PC-3 (cell line): ENCODE results near the gene ACY1. TPM values are rescaled to one million over a fixed set of nuclear protein-coding genes. Genes with fewer than 3 reads are reported as not detected.

Experiments used
- ATAC-seq: fragments of 200-7000 bp; cut with Tn5 transposase; 2 replicates; pipeline ENCODE4 v1.9.1; 2020; ENCODE audit warnings: mild to moderate bottlenecking, moderate library complexity
- BruUV-seq: library from RNA; stranded (reverse); fragments of 400-500 nt; replicated peaks from 2 replicates; lab custom pipeline; 2021; lab: Mats Ljungman, UMichigan
- CTCF ChIA-PET: fragments of 300-600 bp; sonication (Branson Sonifier 250); formaldehyde crosslinking; loops from one replicate; lab custom pipeline; 2022; ENCODE audit warnings: antibody characterized with exemption; lab: Charles Lee
- POLR2A ChIA-PET: fragments of 300-600 bp; sonication (Branson Sonifier 250); formaldehyde crosslinking; loops from one replicate; lab custom pipeline; 2022; ENCODE audit warnings: antibody characterized with exemption; ENCODE audit not compliant: unreplicated experiment; lab: Charles Lee
- DNase-seq: peaks from one replicate; pipeline ENCODE4 v3.0.0-alpha.2; 2015
- H2AFZ ChIP-seq: fragments of 300-600 bp; sonication (generic); 2 replicates; pipeline ENCODE4 v1.6.0; 2016; ENCODE audit warnings: antibody characterized with exemption, low read length
- H3F3A ChIP-seq: fragments of 300-600 bp; sonication (generic); one replicate; pipeline ENCODE4 v1.6.0; 2017; ENCODE audit warnings: antibody characterized with exemption, low read length, control low read depth, mild to moderate bottlenecking; ENCODE audit not compliant: unreplicated experiment
- H3K27ac ChIP-seq: fragments of 300-600 bp; sonication (generic); 2 replicates; pipeline ENCODE4 v1.5.1; 2016; ENCODE audit warnings: mild to moderate bottlenecking, low read length
- H3K27me3 ChIP-seq: fragments of 300-600 bp; sonication (generic); 2 replicates; pipeline ENCODE4 v1.6.1; 2016; ENCODE audit warnings: low read length, mixed read lengths
- H3K36me3 ChIP-seq: fragments of 300-600 bp; sonication (generic); 2 replicates; pipeline ENCODE4 v1.6.1; 2016; ENCODE audit warnings: low read depth, mixed run types, low read length, mixed read lengths
- H3K4me1 ChIP-seq: fragments of 300-600 bp; sonication (generic); 2 replicates; pipeline ENCODE4 v1.5.1; 2016; ENCODE audit warnings: low read length; ENCODE audit not compliant: insufficient read depth
- H3K4me2 ChIP-seq: fragments of 300-600 bp; sonication (generic); 2 replicates; pipeline ENCODE4 v1.6.0; 2016; ENCODE audit warnings: low read length
- H3K4me3 ChIP-seq: fragments of 300-600 bp; sonication (generic); 2 replicates; pipeline ENCODE4 v1.5.1; 2016; ENCODE audit warnings: mild to moderate bottlenecking, low read length, mixed read lengths
- H3K79me2 ChIP-seq: fragments of 300-600 bp; sonication (generic); 2 replicates; pipeline ENCODE4 v1.6.1; 2017; ENCODE audit warnings: low read length, mixed read lengths
- H3K9ac ChIP-seq: fragments of 300-600 bp; sonication (generic); 2 replicates; pipeline ENCODE4 v1.6.0; 2016; ENCODE audit warnings: mild to moderate bottlenecking, low read length
- H3K9me2 ChIP-seq: fragments of 300-600 bp; sonication (generic); replicated peaks from 2 replicates; pipeline ENCODE4 v1.6.1; 2016; ENCODE audit warnings: mixed run types, low read length, mixed read lengths
- H3K9me3 ChIP-seq: fragments of 300-600 bp; sonication (generic); 2 replicates; pipeline ENCODE4 v1.6.1; 2016; ENCODE audit warnings: low read length, mixed read lengths
- H4K20me1 ChIP-seq: fragments of 300-600 bp; sonication (generic); 2 replicates; pipeline ENCODE4 v1.6.1; 2016; ENCODE audit warnings: low read length, mixed read lengths
- CTCF ChIP-seq: fragments of 300-600 bp; sonication (generic); conservative IDR thresholded peaks from 2 replicates; pipeline ENCODE4 v1.5.1; 2017; ENCODE audit warnings: antibody characterized with exemption, low read depth, mild to moderate bottlenecking, low read length
- EZH2 ChIP-seq: fragments of 300-600 bp; sonication (generic); IDR thresholded peaks from one replicate; pipeline ENCODE4 v1.6.1; 2017; ENCODE audit warnings: antibody characterized with exemption, mild to moderate bottlenecking, low read length; ENCODE audit not compliant: unreplicated experiment
- EZH2phosphoT487 ChIP-seq: fragments of 300-600 bp; sonication (generic); IDR thresholded peaks from 2 replicates; pipeline ENCODE4 v1.6.1; 2018; ENCODE audit warnings: mild to moderate bottlenecking, antibody characterized with exemption, low read length, borderline replicate concordance
- intact Hi-C: fragments of 100-400 bp; cut with micrococcal nuclease; formaldehyde crosslinking; loops from 2 replicates; pipeline ENCODE4 v1.9.0; 2023
- total RNA-seq: library from RNA; depleted of rRNA; stranded (reverse); fragments of >200 nt; gene quantifications from 2 replicates; pipeline ENCODE4 v1.2.3, GENCODE V29; 2014

Gene ACY1
- total RNA-seq, 1 experiment from 2014 or later = 71.3 TPM

- no peak for DNase-seq
- H3K9me2 ChIP-seq = no peaks in the 10 kb centered on the region
- intact Hi-C loops = no loop called here
- CTCF ChIA-PET = no interaction called here
- ATAC-seq = no peak
- H3K36me3 ChIP-seq = no peaks in the 10 kb centered on the region
- BruUV-seq = no TSS peak
- H3K4me1 ChIP-seq = peaks cover 20% of the 10 kb centered on the region
- no peaks in the 10 kb centered on the region for H4K20me1 ChIP-seq
- no peaks in the 10 kb centered on the region for H3K27me3 ChIP-seq
- H3K4me3 ChIP-seq = peak overlapping the region; percentile 64; the same call in 1 of the 2 replicates
- H3K9me3 ChIP-seq = no peaks in the 10 kb centered on the region
- H3K79me2 ChIP-seq = peaks cover 26% of the 10 kb centered on the region
- no peak overlapping the region for H2AFZ ChIP-seq
- POLR2A ChIA-PET = interaction anchor here (1.0 kb wide), 1 partner anchor 8 kb away, joined by 3 read pairs; no protein-coding TSS in a partner anchor
- H3K4me2 ChIP-seq = peak overlapping the region; percentile 88
- H3K27ac ChIP-seq = no peak overlapping the region
- TF ChIP-seq EZH2 = no peak
- TF ChIP-seq CTCF = no peak
- TF ChIP-seq EZH2phosphoT487 = no peak
- no peaks in the 10 kb centered on the region for H3F3A ChIP-seq
- H3K9ac ChIP-seq = no peak overlapping the region
Measured at GRCh38 chr3:51984269-51984647, 923 bp downstream of the ACY1 start.

- Histone ChIP-seq H3K9me2 (no peaks in the 10 kb centered on the region), H3K4me3 (no peak overlapping the region), H3K27ac (no peak overlapping the region), H3K4me2 (no peak overlapping the region), H3K27me3 (no peaks in the 10 kb centered on the region), H3K9ac (no peak overlapping the region), H3K4me1 (peaks cover 20% of the 10 kb centered on the region), H3K9me3 (no peaks in the 10 kb centered on the region), H4K20me1 (no peaks in the 10 kb centered on the region), H3K79me2 (peaks cover 26% of the 10 kb centered on the region), H3F3A (no peaks in the 10 kb centered on the region), H3K36me3 (no peaks in the 10 kb centered on the region), H2AFZ (no peak overlapping the region)
- DNase-seq = no peak
- ChIA-PET CTCF (no interaction called here), POLR2A (no interaction called here)
- intact Hi-C loops = no loop called here
- no peak for ATAC-seq
- TF ChIP-seq EZH2phosphoT487 (no peak), EZH2 (no peak), CTCF (no peak)
- no TSS peak for BruUV-seq
Measured at GRCh38 chr3:51985063-51985462, 1.7 kb downstream of the ACY1 start.

GRCh38 chr3:51986010-51986947 is 2.9 kb downstream of the ACY1 start:
- no peak for ATAC-seq
- DNase-seq = no peak
- Histone ChIP-seq H3K4me1 (peaks cover 20% of the 10 kb centered on the region), H3F3A (no peaks in the 10 kb centered on the region), H3K4me2 (no peak overlapping the region), H3K36me3 (no peaks in the 10 kb centered on the region; the same call in 1 of the 2 replicates), H3K79me2 (peaks cover 21% of the 10 kb centered on the region), H3K4me3 (no peak overlapping the region), H4K20me1 (no peaks in the 10 kb centered on the region), H3K9me2 (no peaks in the 10 kb centered on the region), H3K9ac (no peak overlapping the region), H3K27ac (no peak overlapping the region), H3K9me3 (no peaks in the 10 kb centered on the region), H2AFZ (no peak overlapping the region), H3K27me3 (no peaks in the 10 kb centered on the region)
- POLR2A ChIA-PET = interaction anchor here (0.6 kb wide), 1 partner anchor 67 kb away, joined by 6 read pairs; no protein-coding TSS in a partner anchor
- no peak for TF ChIP-seq CTCF
- no peak for TF ChIP-seq EZH2
- no peak for TF ChIP-seq EZH2phosphoT487
- intact Hi-C loops = no loop called here
- BruUV-seq = no TSS peak
- CTCF ChIA-PET = no interaction called here
